Esophagus (tissue), 2 donors: ENCODE results near the gene THTPA. TPM values are rescaled to one million over a fixed set of nuclear protein-coding genes. Genes with fewer than 3 reads are reported as not detected.

ENCODE experiments used
- H3K27ac ChIP-seq, 2 donors: one replicate each; pipeline ENCODE4 v1.5.1; 2013; ENCODE audit warnings: low read depth in 2 of 2, mild to moderate bottlenecking in 2 of 2, inconsistent platforms in 1 of 2, low read length in 1 of 2, moderate library complexity in 1 of 2
- H3K27me3 ChIP-seq, 2 donors: one replicate each; pipeline ENCODE4 v1.6.1; 2013; ENCODE audit warnings: low read length in 2 of 2, control low read depth in 1 of 2, mild to moderate bottlenecking in 1 of 2; ENCODE audit not compliant: insufficient read depth in 2 of 2, control insufficient read depth in 1 of 2
- H3K36me3 ChIP-seq, 2 donors: one replicate each; pipeline ENCODE4 v1.6.1; 2013; ENCODE audit warnings: low read length in 1 of 2; ENCODE audit not compliant: control insufficient read depth in 2 of 2, insufficient read depth in 2 of 2
- H3K4me1 ChIP-seq, 2 donors: one replicate each; pipeline ENCODE4 v1.6.1; 2013; ENCODE audit warnings: low read length in 1 of 2; ENCODE audit not compliant: control insufficient read depth in 2 of 2, insufficient read depth in 2 of 2
- H3K4me3 ChIP-seq, 2 donors: one replicate each; pipeline ENCODE4 v1.5.1; 2013; ENCODE audit warnings: low read length in 2 of 2, mild to moderate bottlenecking in 2 of 2, low read depth in 1 of 2, moderate library complexity in 1 of 2
- H3K9me3 ChIP-seq, 2 donors: one replicate each; pipeline ENCODE4 v1.6.1; 2013; ENCODE audit warnings: mild to moderate bottlenecking in 2 of 2, low read depth in 1 of 2, low read length in 1 of 2, moderate library complexity in 1 of 2; ENCODE audit not compliant: control insufficient read depth in 2 of 2, insufficient read depth in 1 of 2
- WGBS, 2 donors: extraction: QIAGEN DNeasy Blood & Tissue Kit; methylation state at CpG; one replicate each; pipeline ENCODE4 v1.1.7; 2013; 5-methylcytosine and 5-hydroxymethylcytosine counted together
- polyA plus RNA-seq, 2 donors: library from polyadenylated mRNA; stranded (reverse); fragments of 200-250 nt; gene quantifications; one replicate each; pipeline ENCODE4 v1.2.3, GENCODE V29; 2013
- donor health status: healthy with polysubstance abuse.
- donor health status: Bipolar disorder and iron deficiency.

Gene THTPA
- polyA plus RNA-seq, 2 donors, result 7.8 to 8.3 TPM

GRCh38 chr14:23559010-23559925, 3.2 kb downstream of the THTPA start:
- Histone ChIP-seq H3K9me3 (no peaks in the 10 kb centered on the region), H3K4me3 (no peak overlapping the region), H3K27me3 (no peaks in the 10 kb centered on the region), H3K27ac (no peak overlapping the region), H3K4me1 (peaks cover 2 to 4% of the 10 kb centered on the region in 2 donors), H3K36me3 (peaks cover 10 to 37% of the 10 kb centered on the region in 2 donors)
- 74% methylated on average over 21 of the region's 21 CpGs for WGBS, 2 donors

GRCh38 chr14:23559926-23560520, 4.0 kb downstream of the THTPA start:
- no peaks in the 10 kb centered on the region for H3K27me3 ChIP-seq
- peaks cover 2 to 4% of the 10 kb centered on the region in 2 donors for H3K4me1 ChIP-seq
- no peak overlapping the region for H3K27ac ChIP-seq
- H3K4me3 ChIP-seq, result no peak overlapping the region
- H3K9me3 ChIP-seq, result no peaks in the 10 kb centered on the region
- H3K36me3 ChIP-seq, result peaks cover 10 to 39% of the 10 kb centered on the region in 2 donors
- 81 to 86% methylated on average over 3 of the region's 3 CpGs for WGBS, 2 donors

GRCh38 chr14:23561259-23561658, 5.2 kb downstream of the THTPA start:
- Histone ChIP-seq H3K4me3 (no peak overlapping the region), H3K27ac (no peak overlapping the region), H3K27me3 (no peaks in the 10 kb centered on the region), H3K9me3 (no peaks in the 10 kb centered on the region), H3K36me3 (peaks cover 10 to 45% of the 10 kb centered on the region in 2 donors), H3K4me1 (peaks cover 2 to 4% of the 10 kb centered on the region in 2 donors)
- 86 to 92% methylated on average over 2 of the region's 2 CpGs for WGBS, 2 donors

GRCh38 chr14:23561873-23562821, 6.1 kb downstream of the THTPA start:
- WGBS, 2 donors, result 75% methylated on average over 15 of the region's 15 CpGs
- H3K4me3 ChIP-seq, result no peak overlapping the region
- peaks cover 0 to 5% of the 10 kb centered on the region in 2 donors for H3K4me1 ChIP-seq
- H3K36me3 ChIP-seq, result peaks cover 10 to 45% of the 10 kb centered on the region in 2 donors
- no peaks in the 10 kb centered on the region for H3K27me3 ChIP-seq
- H3K27ac ChIP-seq, result no peak overlapping the region
- no peaks in the 10 kb centered on the region for H3K9me3 ChIP-seq

- H3K27ac ChIP-seq, result no peak overlapping the region
- WGBS, 2 donors, result 92 to 100% methylated on average over 2 of the region's 2 CpGs
- no peak overlapping the region for H3K4me3 ChIP-seq
- H3K36me3 ChIP-seq, result peaks cover 10 to 45% of the 10 kb centered on the region in 2 donors
- no peaks in the 10 kb centered on the region for H3K9me3 ChIP-seq
- H3K4me1 ChIP-seq, result peaks cover 0 to 5% of the 10 kb centered on the region in 2 donors
- no peaks in the 10 kb centered on the region for H3K27me3 ChIP-seq
Measured at GRCh38 chr14:23562822-23563472, 6.9 kb downstream of the THTPA start.

- no peaks in the 10 kb centered on the region for H3K9me3 ChIP-seq
- H3K27me3 ChIP-seq, result no peaks in the 10 kb centered on the region
- peaks cover 0 to 5% of the 10 kb centered on the region in 2 donors for H3K4me1 ChIP-seq
- WGBS, 2 donors, result 80 to 82% methylated on average over 14 of the region's 14 CpGs
- peaks cover 10 to 45% of the 10 kb centered on the region in 2 donors for H3K36me3 ChIP-seq
- H3K27ac ChIP-seq, result no peak overlapping the region
- H3K4me3 ChIP-seq, result no peak overlapping the region
Measured at GRCh38 chr14:23563473-23564180, 7.6 kb downstream of the THTPA start.

- Histone ChIP-seq H3K36me3 (peaks cover 8 to 43% of the 10 kb centered on the region in 2 donors), H3K4me1 (peaks cover 0 to 5% of the 10 kb centered on the region in 2 donors), H3K4me3 (no peak overlapping the region), H3K9me3 (no peaks in the 10 kb centered on the region), H3K27me3 (no peaks in the 10 kb centered on the region), H3K27ac (no peak overlapping the region)
- 88 to 89% methylated on average over 13 of the region's 13 CpGs for WGBS, 2 donors
Measured at GRCh38 chr14:23564181-23564812, 8.2 kb downstream of the THTPA start.

- Histone ChIP-seq H3K9me3 (no peaks in the 10 kb centered on the region), H3K36me3 (peaks cover 8 to 39% of the 10 kb centered on the region in 2 donors), H3K27ac (no peak overlapping the region), H3K27me3 (no peaks in the 10 kb centered on the region), H3K4me3 (no peak overlapping the region), H3K4me1 (peaks cover 0 to 9% of the 10 kb centered on the region in 2 donors)
- WGBS, 2 donors, result 83 to 87% methylated on average over 7 of the region's 7 CpGs
Measured at GRCh38 chr14:23564876-23565275, 8.8 kb downstream of the THTPA start.
